DND-41 (cell line): ENCODE measurements around the gene NME7.
"Not testable (repeated sequence)": the region's sequence is repeated elsewhere in the genome, so short reads cannot be mapped to it uniquely, and the experiment has no call there.

Experiments
- ATAC-seq: fragments of 200-7000 bp; cut with Tn5 transposase; 3 replicates; pipeline ENCODE4 v1.9.1; 2021; ENCODE audit warnings: low read depth; ENCODE audit not compliant: insufficient read depth
- DNase-seq: peaks from one replicate; pipeline ENCODE4 v3.0.0-alpha.2; 2020
- H2AFZ ChIP-seq: 2 replicates; pipeline ENCODE4 v1.6.0; 2012; ENCODE audit warnings: low read depth, low read length
- H3K27ac ChIP-seq: 2 replicates; pipeline ENCODE4 v1.5.1; 2012; ENCODE audit warnings: low read length, inconsistent platforms
- H3K27me3 ChIP-seq: fragments of 200-600 bp; sonication (generic); 2 replicates; pipeline ENCODE4 v1.6.0; 2012; ENCODE audit warnings: low read length, mild to moderate bottlenecking, inconsistent platforms; ENCODE audit not compliant: insufficient read depth, poor library complexity
- H3K36me3 ChIP-seq: 2 replicates; pipeline ENCODE4 v1.5.1; 2012; ENCODE audit warnings: low read length, inconsistent platforms; ENCODE audit not compliant: insufficient read depth
- H3K4me1 ChIP-seq: 2 replicates; pipeline ENCODE4 v1.5.1; 2012; ENCODE audit warnings: mild to moderate bottlenecking, low read length; ENCODE audit not compliant: insufficient read depth
- H3K4me2 ChIP-seq: 2 replicates; pipeline ENCODE4 v1.6.0; 2012; ENCODE audit warnings: mild to moderate bottlenecking, moderate library complexity, low read length, inconsistent platforms; ENCODE audit not compliant: insufficient read depth
- H3K4me3 ChIP-seq, 2 experiments: fragments of 200-600 bp in 1 of 2; shearing (Covaris generic) in 1 of 2; 2 replicates each; pipeline ENCODE4 v1.5.1; 2012 to 2016; ENCODE audit warnings: inconsistent platforms in 2 of 2, low read length in 2 of 2, mild to moderate bottlenecking in 2 of 2, low read depth in 1 of 2, moderate library complexity in 1 of 2
- H3K79me2 ChIP-seq: 2 replicates; pipeline ENCODE4 v1.6.0; 2012; ENCODE audit warnings: low read length, inconsistent platforms; ENCODE audit not compliant: insufficient read depth
- H3K9ac ChIP-seq: 2 replicates; pipeline ENCODE4 v1.6.0; 2012; ENCODE audit warnings: low read depth, mild to moderate bottlenecking, inconsistent platforms, low read length, moderate library complexity
- H3K9me3 ChIP-seq: 2 replicates; pipeline ENCODE4 v1.5.1; 2012; ENCODE audit warnings: low read length, moderate library complexity, mild to moderate bottlenecking, inconsistent platforms; ENCODE audit not compliant: insufficient read depth, severe bottlenecking
- H4K20me1 ChIP-seq: 2 replicates; pipeline ENCODE4 v1.6.0; 2012; ENCODE audit warnings: low read length; ENCODE audit not compliant: insufficient read depth
- EZH2 ChIP-seq: IDR thresholded peaks from 3 replicates; pipeline ENCODE4 v1.6.1; 2012; ENCODE audit warnings: borderline replicate concordance, low read depth, mild to moderate bottlenecking, moderate library complexity, low read length, inconsistent platforms; ENCODE audit not compliant: severe bottlenecking
- TF ChIP-seq, protein P1 (sequence below): IDR thresholded peaks from 2 replicates; pipeline ENCODE4 v1.5.1; 2012; ENCODE audit warnings: borderline replicate concordance, low read length, moderate library complexity, mild to moderate bottlenecking; ENCODE audit not compliant: poor library complexity, severe bottlenecking; ENCODE audit errors: extremely low read depth

Gene NME7

DNA sequence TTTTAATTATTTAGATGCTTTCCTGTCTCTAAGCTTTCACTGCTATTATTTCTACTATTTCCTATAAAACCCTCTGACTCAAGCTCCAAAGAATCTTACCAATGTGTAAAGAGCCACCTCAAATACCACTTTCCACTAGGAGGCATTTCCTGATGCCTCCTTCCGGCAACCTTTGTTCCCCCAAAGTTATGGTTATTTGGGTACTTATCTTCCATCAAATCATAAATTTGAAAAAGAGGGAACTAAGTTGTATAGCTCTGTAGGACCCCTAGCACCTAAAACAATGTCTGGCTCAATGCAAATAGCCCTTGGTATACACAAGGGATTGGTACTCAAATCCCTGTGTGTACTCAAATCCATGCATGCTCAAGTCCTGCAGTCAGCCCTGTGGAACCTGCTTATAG lies 79.6 kb downstream of the NME7 start:
- H3K9ac ChIP-seq: no peak overlapping the region
- no peaks in the 10 kb centered on the region for H4K20me1 ChIP-seq
- H3K27ac ChIP-seq: no peak overlapping the region
- H3K36me3 ChIP-seq: no peaks in the 10 kb centered on the region
- TF ChIP-seq, protein P1, sequence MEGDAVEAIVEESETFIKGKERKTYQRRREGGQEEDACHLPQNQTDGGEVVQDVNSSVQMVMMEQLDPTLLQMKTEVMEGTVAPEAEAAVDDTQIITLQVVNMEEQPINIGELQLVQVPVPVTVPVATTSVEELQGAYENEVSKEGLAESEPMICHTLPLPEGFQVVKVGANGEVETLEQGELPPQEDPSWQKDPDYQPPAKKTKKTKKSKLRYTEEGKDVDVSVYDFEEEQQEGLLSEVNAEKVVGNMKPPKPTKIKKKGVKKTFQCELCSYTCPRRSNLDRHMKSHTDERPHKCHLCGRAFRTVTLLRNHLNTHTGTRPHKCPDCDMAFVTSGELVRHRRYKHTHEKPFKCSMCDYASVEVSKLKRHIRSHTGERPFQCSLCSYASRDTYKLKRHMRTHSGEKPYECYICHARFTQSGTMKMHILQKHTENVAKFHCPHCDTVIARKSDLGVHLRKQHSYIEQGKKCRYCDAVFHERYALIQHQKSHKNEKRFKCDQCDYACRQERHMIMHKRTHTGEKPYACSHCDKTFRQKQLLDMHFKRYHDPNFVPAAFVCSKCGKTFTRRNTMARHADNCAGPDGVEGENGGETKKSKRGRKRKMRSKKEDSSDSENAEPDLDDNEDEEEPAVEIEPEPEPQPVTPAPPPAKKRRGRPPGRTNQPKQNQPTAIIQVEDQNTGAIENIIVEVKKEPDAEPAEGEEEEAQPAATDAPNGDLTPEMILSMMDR: no peak
- TF ChIP-seq EZH2: no peak
- no peaks in the 10 kb centered on the region for H3K4me1 ChIP-seq
- no peak overlapping the region for H2AFZ ChIP-seq
- H3K4me3 ChIP-seq: no peak overlapping the region
- H3K79me2 ChIP-seq: no peaks in the 10 kb centered on the region
- H3K9me3 ChIP-seq: no peaks in the 10 kb centered on the region
- ATAC-seq: no peak
- no peak for DNase-seq
- H3K4me2 ChIP-seq: no peak overlapping the region
- no peaks in the 10 kb centered on the region for H3K27me3 ChIP-seq

DNA sequence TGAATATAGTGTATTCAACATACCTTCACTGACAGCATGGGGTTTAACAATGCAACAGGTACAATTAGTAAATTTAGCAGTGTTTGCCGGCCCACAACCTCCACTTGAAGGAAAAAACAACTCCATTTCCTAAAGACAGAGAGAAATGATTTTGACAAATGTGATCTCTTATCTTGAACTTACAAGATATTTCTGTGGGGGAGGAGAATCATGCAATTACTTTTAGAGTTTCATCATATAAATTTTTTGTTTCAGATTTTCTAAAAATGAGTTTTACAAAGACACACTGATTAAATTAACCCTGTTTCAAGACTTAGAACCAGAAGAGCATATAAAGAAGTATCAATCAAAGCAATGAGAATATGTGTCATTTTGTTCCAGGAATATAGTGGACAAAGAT lies 80.3 kb downstream of the NME7 start:
- Histone ChIP-seq H3K27me3 (no peaks in the 10 kb centered on the region), H3K36me3 (no peaks in the 10 kb centered on the region), H3K79me2 (no peaks in the 10 kb centered on the region), H3K4me1 (no peaks in the 10 kb centered on the region), H3K9me3 (no peaks in the 10 kb centered on the region), H4K20me1 (no peaks in the 10 kb centered on the region), H3K9ac (no peak overlapping the region), H3K27ac (no peak overlapping the region), H3K4me2 (no peak overlapping the region), H2AFZ (no peak overlapping the region), H3K4me3 (no peak overlapping the region)
- ATAC-seq (no peak), DNase-seq (no peak)
- TF ChIP-seq, protein P1: no peak
- TF ChIP-seq EZH2: no peak

DNA sequence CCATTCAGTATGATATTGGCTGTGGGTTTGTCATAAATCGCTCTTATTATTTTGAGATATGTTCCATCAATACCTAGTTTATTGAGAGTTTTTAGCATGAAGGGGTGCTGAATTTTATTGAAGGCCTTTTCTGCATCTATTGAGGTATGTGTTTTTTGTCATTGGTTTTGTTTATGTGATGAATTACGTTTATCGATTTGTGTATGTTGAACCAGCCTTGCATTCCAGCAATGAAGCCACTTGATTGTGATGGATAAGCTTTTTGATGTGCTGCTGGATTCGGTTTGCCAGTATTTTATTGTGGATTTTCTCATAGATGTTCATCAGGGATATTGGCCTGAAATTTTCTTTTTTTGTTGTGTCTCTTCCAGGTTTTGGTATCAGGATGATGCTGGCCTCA lies 86.0 kb downstream of the NME7 start:
- not testable (repeated sequence) for H3K79me2 ChIP-seq, H3K27ac ChIP-seq, H3K9me3 ChIP-seq, H4K20me1 ChIP-seq, ATAC-seq, H3K4me3 ChIP-seq, H3K36me3 ChIP-seq, DNase-seq, H3K27me3 ChIP-seq, H2AFZ ChIP-seq, H3K9ac ChIP-seq, H3K4me1 ChIP-seq, H3K4me2 ChIP-seq

DNA sequence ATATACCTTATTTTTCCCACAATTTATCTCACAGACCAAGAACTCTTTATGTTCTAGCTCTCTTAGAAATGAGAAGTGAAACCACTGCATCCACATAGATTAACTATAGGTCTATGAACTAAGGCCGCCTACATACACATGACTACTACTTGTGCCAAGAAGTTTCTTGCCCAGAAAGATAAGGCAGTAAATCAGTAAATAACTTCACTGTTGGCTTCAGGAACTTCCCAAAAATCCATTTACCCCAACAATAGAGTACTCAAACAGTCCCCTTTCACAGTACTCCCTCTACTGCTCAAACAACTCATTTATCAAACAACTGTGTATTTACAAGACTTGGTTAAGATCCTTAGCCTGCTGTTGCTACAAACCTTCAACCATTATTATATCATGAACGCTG lies 96.5 kb downstream of the NME7 start:
- H3K36me3 ChIP-seq: no peaks in the 10 kb centered on the region
- H3K4me3 ChIP-seq: no peak overlapping the region

More for the DNA sequence above, 96.5 kb downstream of the NME7 start:
- TF ChIP-seq EZH2: no peak
- TF ChIP-seq, protein P1: no peak
- Histone ChIP-seq H4K20me1 (no peaks in the 10 kb centered on the region), H3K79me2 (no peaks in the 10 kb centered on the region), H3K9ac (no peak overlapping the region), H3K27ac (no peak overlapping the region), H3K27me3 (no peaks in the 10 kb centered on the region), H3K9me3 (no peaks in the 10 kb centered on the region), H3K4me2 (no peak overlapping the region), H2AFZ (no peak overlapping the region), H3K4me1 (no peaks in the 10 kb centered on the region)
- ATAC-seq: no peak
- no peak for DNase-seq
